GM12878 (cell line): Measurements from ENCODE around the gene MYDGF. TPM values are rescaled to one million over a fixed set of nuclear protein-coding genes. Genes with fewer than 3 reads are reported as not detected.

Experiments used
- ATAC-seq: fragments of 200-7000 bp; cut with Tn5 transposase; 3 replicates; pipeline ENCODE4 v1.9.1; 2020; ENCODE audit warnings: mild to moderate bottlenecking, moderate library complexity
- BruUV-seq: library from RNA; stranded (reverse); fragments of 400-500 nt; replicated peaks from 2 replicates; lab custom pipeline; 2021; lab: Mats Ljungman, UMichigan
- CTCF ChIA-PET: fragments of 300-600 bp; sonication (Branson Sonifier 250); formaldehyde crosslinking; extraction: SDS; loops from one replicate; lab custom pipeline; 2021; ENCODE audit warnings: inconsistent platforms; lab: Yijun Ruan, JAX
- POLR2A ChIA-PET: fragments of 350-600 bp; formaldehyde crosslinking; extraction: SDS; loops from one replicate; lab custom pipeline; 2021; ENCODE audit warnings: inconsistent platforms; lab: Charles Lee
- RAD21 ChIA-PET: fragments of 300-600 bp; sonication (Branson Sonifier 250); formaldehyde crosslinking; loops from one replicate; lab custom pipeline; 2023; ENCODE audit warnings: antibody characterized with exemption; ENCODE audit not compliant: unreplicated experiment; lab: Charles Lee
- SMC1A ChIA-PET: fragments of 300-600 bp; sonication (Branson Sonifier 250); formaldehyde crosslinking; loops from one replicate; lab custom pipeline; 2023; ENCODE audit not compliant: unreplicated experiment, uncharacterized antibody; lab: Charles Lee
- DNase-seq: peaks from one replicate; pipeline ENCODE4 v3.0.0-alpha.2; 2011; ENCODE audit warnings: low read depth, low spot score
- FAIRE-seq: peaks from 3 replicates; lab custom pipeline; 2011; peaks lifted over from hg19 to GRCh38; lab: Jason Lieb, UNC
- H2AFZ ChIP-seq: 2 replicates; pipeline ENCODE4 v1.6.0; 2011; ENCODE audit warnings: low read depth, low read length, control low read depth; ENCODE audit not compliant: control insufficient read depth
- H3K27ac ChIP-seq: 2 replicates; pipeline ENCODE4 v1.5.1; 2011; ENCODE audit warnings: control low read depth; ENCODE audit not compliant: control insufficient read depth, insufficient read depth
- H3K27me3 ChIP-seq, 2 experiments: replicated peaks in 1 of 2; 2 replicates each; pipeline versions ENCODE4 v1.6.0 to v1.6.1; 2011; ENCODE audit warnings: low read length in 1 of 2; ENCODE audit not compliant: control insufficient read depth in 2 of 2, insufficient read depth in 2 of 2
- H3K36me3 ChIP-seq, 2 experiments: 2 replicates each; pipeline ENCODE4 v1.5.1; 2011; ENCODE audit warnings: low read length in 1 of 2; ENCODE audit not compliant: control insufficient read depth in 2 of 2, insufficient read depth in 2 of 2
- H3K4me1 ChIP-seq: 2 replicates; pipeline ENCODE4 v1.6.1; 2011; ENCODE audit warnings: mild to moderate bottlenecking, low read length, moderate library complexity, mixed read lengths; ENCODE audit not compliant: control insufficient read depth, insufficient read depth
- H3K4me2 ChIP-seq: 2 replicates; pipeline ENCODE4 v1.6.0; 2011; ENCODE audit warnings: control low read depth; ENCODE audit not compliant: control insufficient read depth, insufficient read depth
- H3K4me3 ChIP-seq: fragments of 200-600 bp; sonication (generic); 2 replicates; pipeline ENCODE4 v1.5.1; 2016
- H3K79me2 ChIP-seq: 2 replicates; pipeline ENCODE4 v1.6.0; 2011; ENCODE audit warnings: low read length; ENCODE audit not compliant: control insufficient read depth, insufficient read depth
- H3K9ac ChIP-seq: 2 replicates; pipeline ENCODE4 v1.8.0; 2011; ENCODE audit warnings: low read length, control low read depth, mixed read lengths; ENCODE audit not compliant: control insufficient read depth, insufficient read depth
- H3K9me3 ChIP-seq: replicated peaks from 3 replicates; pipeline ENCODE4 v1.5.1; 2011; ENCODE audit warnings: mild to moderate bottlenecking, low read length; ENCODE audit not compliant: control insufficient read depth, insufficient read depth
- H4K20me1 ChIP-seq: 2 replicates; pipeline ENCODE4 v1.6.0; 2011; ENCODE audit not compliant: control insufficient read depth, insufficient read depth
- BHLHE40 ChIP-seq, 2 experiments: fragments of 450-650 bp in 1 of 2; IDR thresholded peaks; 2 replicates each; pipeline ENCODE4 v1.6.1; 2011 to 2017; ENCODE audit warnings: low read depth in 2 of 2, borderline replicate concordance in 1 of 2, improper control_type of control experiment in 1 of 2, low read length in 1 of 2, mild to moderate bottlenecking in 1 of 2
- EZH2 ChIP-seq: IDR thresholded peaks from 2 replicates; pipeline ENCODE4 v1.6.1; 2012; ENCODE audit warnings: low read depth, mild to moderate bottlenecking, control low read depth, inconsistent platforms, low read length, borderline replicate concordance; ENCODE audit not compliant: control insufficient read depth
- GABPA ChIP-seq: IDR thresholded peaks from 2 replicates; pipeline ENCODE4 v1.6.1; 2014; ENCODE audit warnings: antibody characterized with exemption, low read depth, mild to moderate bottlenecking, inconsistent platforms
- MXI1 ChIP-seq: fragments of 150-350 bp; IDR thresholded peaks from 2 replicates; pipeline ENCODE4 v1.6.1; 2011; ENCODE audit warnings: low read depth, mild to moderate bottlenecking, inconsistent platforms, low read length, improper control_type of control experiment
- POU2F2 ChIP-seq: IDR thresholded peaks from 3 replicates; pipeline ENCODE4 v1.6.1; 2011; ENCODE audit warnings: low read depth, mild to moderate bottlenecking, low read length, borderline replicate concordance
- SKIL ChIP-seq: fragments of 450-650 bp; IDR thresholded peaks from 2 replicates; pipeline ENCODE4 v1.6.1; 2017; ENCODE audit warnings: mild to moderate bottlenecking, low read depth, inconsistent platforms; ENCODE audit not compliant: poor library complexity, severe bottlenecking
- SPI1 ChIP-seq: IDR thresholded peaks from 2 replicates; pipeline ENCODE4 v1.6.1; 2011; ENCODE audit warnings: low read depth, mild to moderate bottlenecking, low read length, moderate library complexity, borderline replicate concordance; ENCODE audit not compliant: insufficient read depth
- YY1 ChIP-seq: IDR thresholded peaks from 2 replicates; pipeline ENCODE4 v1.6.1; 2011; ENCODE audit warnings: low read depth, mild to moderate bottlenecking, low read length
- ZBED1 ChIP-seq: IDR thresholded peaks from 2 replicates; pipeline ENCODE4 v1.6.1; 2016; ENCODE audit warnings: borderline replicate concordance
- ZNF207 ChIP-seq: fragments of 450-650 bp; IDR thresholded peaks from 2 replicates; pipeline ENCODE4 v1.6.1; 2014; ENCODE audit warnings: antibody characterized with exemption, mild to moderate bottlenecking, borderline replicate concordance
- WGBS: methylation state at CpG from one replicate; pipeline ENCODE4 v1.1.6; 2016; ENCODE audit warnings: low lambda C conversion rate; ENCODE audit not compliant: insufficient replicate concordance, insufficient coverage; ENCODE audit errors: missing lambda C conversion rate; 5-methylcytosine and 5-hydroxymethylcytosine counted together
- in situ Hi-C: fragments of 300-500 bp; cut with MboI; formaldehyde crosslinking; loops from 9 replicates; pipeline ENCODE4 v1.14.3; 2018; ENCODE audit warnings: mixed read lengths
- intact Hi-C: fragments of 100-400 bp; cut with micrococcal nuclease; formaldehyde crosslinking; loops from one replicate; pipeline ENCODE4 v1.14.2; 2022; ENCODE audit not compliant: unreplicated experiment
- polyA plus RNA-seq, 11 experiments: library from polyadenylated mRNA; depleted of rRNA in 4 of 11; unstranded in 6 of 11; stranded (reverse) in 5 of 11; fragments of >200 nt; fragmentation: Nextera tagmentation in 4 of 11; fragmentation: Illumina TruSeq in 1 of 11; extraction: Ambion mirVana in 4 of 11; extraction: Trizol in 1 of 11; gene quantifications; 1 replicate in 1 of 11; 2 replicates in 10 of 11; pipeline versions ENCODE4 v1.2.1 to v1.2.3, GENCODE V29; 2011 to 2016; ENCODE audit warnings: inconsistent platforms in 2 of 11, missing spikeins in 2 of 11, low read depth in 1 of 11
- total RNA-seq, 4 experiments: library from RNA; depleted of rRNA in 3 of 4; stranded (reverse); fragments of >200 nt in 3 of 4; fragmentation: Illumina TruSeq in 1 of 4; extraction: Trizol in 1 of 4; gene quantifications; 2 replicates each; pipeline versions ENCODE4 v1.2.1 to v1.2.3, GENCODE V29; 2013 to 2021
- TF ChIP-seq, protein P1 (sequence below): IDR thresholded peaks from 2 replicates; pipeline ENCODE4 v1.6.1; 2012; ENCODE audit warnings: low read depth, low read length, improper control_type of control experiment
- TF ChIP-seq, protein P2 (sequence below): fragments of 450-650 bp; IDR thresholded peaks from 2 replicates; pipeline ENCODE4 v1.6.1; 2017; ENCODE audit warnings: borderline replicate concordance

MYDGF gene
- total and polyA plus RNA-seq, 10 of the 15 experiments (the other 5 are each of a cell fraction or from before 2014, with no cell fraction given), result 2.3 to 196 (median 57.5) TPM

DNA sequence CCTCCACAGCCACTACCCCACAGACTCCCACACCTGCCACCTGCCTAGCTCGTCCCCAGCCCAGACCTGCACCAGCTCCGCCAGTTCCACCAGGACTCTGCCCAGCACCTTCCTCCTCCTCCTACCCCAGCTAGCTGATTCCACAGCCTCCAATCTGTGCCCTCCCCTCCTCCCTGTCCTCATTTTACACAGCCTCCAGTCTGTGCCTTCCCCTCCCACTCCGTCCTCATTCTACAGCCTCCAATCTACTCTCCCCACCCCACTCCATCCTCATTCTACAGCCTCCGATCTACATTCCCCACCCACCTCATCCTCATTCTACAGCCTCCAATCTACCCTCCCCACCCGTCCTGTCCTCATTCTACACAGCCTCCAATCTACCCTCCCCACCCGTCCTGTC, 7.3 kb downstream of the MYDGF start (continued):
- TF ChIP-seq, protein P1, sequence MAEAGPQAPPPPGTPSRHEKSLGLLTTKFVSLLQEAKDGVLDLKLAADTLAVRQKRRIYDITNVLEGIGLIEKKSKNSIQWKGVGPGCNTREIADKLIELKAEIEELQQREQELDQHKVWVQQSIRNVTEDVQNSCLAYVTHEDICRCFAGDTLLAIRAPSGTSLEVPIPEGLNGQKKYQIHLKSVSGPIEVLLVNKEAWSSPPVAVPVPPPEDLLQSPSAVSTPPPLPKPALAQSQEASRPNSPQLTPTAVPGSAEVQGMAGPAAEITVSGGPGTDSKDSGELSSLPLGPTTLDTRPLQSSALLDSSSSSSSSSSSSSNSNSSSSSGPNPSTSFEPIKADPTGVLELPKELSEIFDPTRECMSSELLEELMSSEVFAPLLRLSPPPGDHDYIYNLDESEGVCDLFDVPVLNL, result no peak
- no peak for TF ChIP-seq POU2F2
- TF ChIP-seq BHLHE40 (IDR thresholded peaks at IDR 0.05; ENCODE audit: borderline replicate concordance in 1 of 2, low read depth in 2 of 2, low read length in 1 of 2), result no peak
- TF ChIP-seq, protein P2, sequence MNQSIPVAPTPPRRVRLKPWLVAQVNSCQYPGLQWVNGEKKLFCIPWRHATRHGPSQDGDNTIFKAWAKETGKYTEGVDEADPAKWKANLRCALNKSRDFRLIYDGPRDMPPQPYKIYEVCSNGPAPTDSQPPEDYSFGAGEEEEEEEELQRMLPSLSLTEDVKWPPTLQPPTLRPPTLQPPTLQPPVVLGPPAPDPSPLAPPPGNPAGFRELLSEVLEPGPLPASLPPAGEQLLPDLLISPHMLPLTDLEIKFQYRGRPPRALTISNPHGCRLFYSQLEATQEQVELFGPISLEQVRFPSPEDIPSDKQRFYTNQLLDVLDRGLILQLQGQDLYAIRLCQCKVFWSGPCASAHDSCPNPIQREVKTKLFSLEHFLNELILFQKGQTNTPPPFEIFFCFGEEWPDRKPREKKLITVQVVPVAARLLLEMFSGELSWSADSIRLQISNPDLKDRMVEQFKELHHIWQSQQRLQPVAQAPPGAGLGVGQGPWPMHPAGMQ, result no peak
- no peak for TF ChIP-seq YY1
- TF ChIP-seq, all 136 proteins: peak for 0

GRCh38 chr19:4662020-4662695, 8.0 kb downstream of the MYDGF start:
- peaks cover 22 to 23% of the 10 kb centered on the region in 2 experiments; a peak in 3 of 4 replicates for H3K36me3 ChIP-seq
- DNase-seq (no peak), FAIRE-seq (no peak), ATAC-seq (no peak)
- intact Hi-C loops, result no loop called here
- ChIA-PET CTCF (no interaction called here), RAD21 (no interaction called here), SMC1A (no interaction called here), POLR2A (no interaction called here)
- H2AFZ ChIP-seq, result no peak overlapping the region
- H3K4me2 ChIP-seq, result no peak overlapping the region
- H3K27me3 ChIP-seq, result no peaks in the 10 kb centered on the region
- H3K9me3 ChIP-seq, result no peaks in the 10 kb centered on the region
- in situ Hi-C loops, result no loop called here
- whole genome bisulfite sequencing, result 88% methylated on average over 20 of the region's 20 CpGs
- H3K4me1 ChIP-seq, result no peaks in the 10 kb centered on the region
- no TSS peak for BruUV-seq
- TF ChIP-seq SPI1 (no peak), GABPA (no peak), SKIL (no peak), ZBED1 (no peak), EZH2 (no peak), MXI1 (no peak), ZNF207 (no peak)
- H3K4me3 ChIP-seq, result no peak overlapping the region
- no peaks in the 10 kb centered on the region; the same call in 1 of the 2 replicates for H3K79me2 ChIP-seq
- H4K20me1 ChIP-seq, result no peaks in the 10 kb centered on the region
- H3K27ac ChIP-seq, result no peak overlapping the region
- H3K9ac ChIP-seq, result no peak overlapping the region
